A673 (cell line): Measurements from ENCODE around the gene CARD6. TPM values are rescaled to one million over a fixed set of nuclear protein-coding genes. Genes with fewer than 3 reads are reported as not detected.
"Not testable (repeated sequence)": the region's sequence is repeated elsewhere in the genome, so short reads cannot be mapped to it uniquely, and the experiment has no call there.

Experiments
- BruUV-seq: library from RNA; stranded (reverse); fragments of 400-500 nt; replicated peaks from 2 replicates; lab custom pipeline; 2021; lab: Mats Ljungman, UMichigan
- CTCF ChIA-PET: fragments of 300-600 bp; sonication (Branson Sonifier 250); formaldehyde crosslinking; loops from one replicate; lab custom pipeline; 2022; ENCODE audit warnings: antibody characterized with exemption; lab: Charles Lee
- POLR2A ChIA-PET: fragments of 300-600 bp; sonication (Branson Sonifier 250); formaldehyde crosslinking; loops from one replicate; lab custom pipeline; 2022; ENCODE audit warnings: antibody characterized with exemption; ENCODE audit not compliant: low non-redundant PET; lab: Charles Lee
- DNase-seq: peaks from one replicate; pipeline ENCODE4 v3.0.0-alpha.2; 2015; ENCODE audit warnings: low spot score
- H3K27ac ChIP-seq: fragments of 200-600 bp; sonication (generic); 2 replicates; pipeline ENCODE4 v1.5.1; 2016; ENCODE audit warnings: mixed run types, low read depth, mild to moderate bottlenecking, mixed read lengths, antibody characterized with exemption, low read length; ENCODE audit not compliant: poor library complexity, severe bottlenecking
- H3K27me3 ChIP-seq: fragments of 200-600 bp; sonication (generic); replicated peaks from 2 replicates; pipeline ENCODE4 v1.6.1; 2017; ENCODE audit warnings: mixed run types, low read depth, mild to moderate bottlenecking, mixed read lengths, antibody characterized with exemption, low read length; ENCODE audit not compliant: insufficient read depth, poor library complexity
- H3K36me3 ChIP-seq: fragments of 200-600 bp; sonication (generic); 2 replicates; pipeline ENCODE4 v1.6.1; 2016; ENCODE audit warnings: mixed run types, mild to moderate bottlenecking, mixed read lengths, antibody characterized with exemption, low read length; ENCODE audit not compliant: insufficient read depth, poor library complexity, severe bottlenecking
- H3K4me1 ChIP-seq: fragments of 200-600 bp; sonication (generic); 2 replicates; pipeline ENCODE4 v1.6.1; 2017; ENCODE audit warnings: mixed run types, mild to moderate bottlenecking, mixed read lengths, antibody characterized with exemption, low read length; ENCODE audit not compliant: insufficient read depth, poor library complexity, severe bottlenecking
- H3K4me3 ChIP-seq: fragments of 200-600 bp; sonication (generic); 2 replicates; pipeline ENCODE4 v1.5.1; 2016; ENCODE audit warnings: low read depth, mixed run types, mild to moderate bottlenecking, mixed read lengths, low read length; ENCODE audit not compliant: poor library complexity, severe bottlenecking
- H3K9me3 ChIP-seq: fragments of 200-600 bp; sonication (generic); 2 replicates; pipeline ENCODE4 v1.6.1; 2016; ENCODE audit warnings: mixed run types, low read depth, mild to moderate bottlenecking, mixed read lengths, antibody characterized with exemption, low read length; ENCODE audit not compliant: poor library complexity, severe bottlenecking
- CTCF ChIP-seq: fragments of 300-800, 200-600 bp; sonication (generic); conservative IDR thresholded peaks from 2 replicates; pipeline ENCODE4 v1.5.1; 2017; ENCODE audit warnings: low read depth, mild to moderate bottlenecking, antibody characterized with exemption, low read length, moderate library complexity, mixed read lengths
- EZH2 ChIP-seq: fragments of 200-600 bp; sonication (generic); IDR thresholded peaks from 2 replicates; pipeline ENCODE4 v1.6.1; 2017; ENCODE audit warnings: borderline replicate concordance, low read depth, mild to moderate bottlenecking, mixed read lengths, antibody characterized with exemption, low read length; ENCODE audit not compliant: poor library complexity, severe bottlenecking
- intact Hi-C: fragments of 100-400 bp; cut with micrococcal nuclease; formaldehyde crosslinking; loops from one replicate; pipeline ENCODE4 v1.10.0; 2022; ENCODE audit not compliant: unreplicated experiment
- total RNA-seq: library from RNA; stranded (reverse); gene quantifications from 2 replicates; pipeline ENCODE4 v1.2.3, GENCODE V29; 2021

The CARD6 gene
- total RNA-seq, 1 experiment from 2014 or later, result 8.9 TPM

DNA sequence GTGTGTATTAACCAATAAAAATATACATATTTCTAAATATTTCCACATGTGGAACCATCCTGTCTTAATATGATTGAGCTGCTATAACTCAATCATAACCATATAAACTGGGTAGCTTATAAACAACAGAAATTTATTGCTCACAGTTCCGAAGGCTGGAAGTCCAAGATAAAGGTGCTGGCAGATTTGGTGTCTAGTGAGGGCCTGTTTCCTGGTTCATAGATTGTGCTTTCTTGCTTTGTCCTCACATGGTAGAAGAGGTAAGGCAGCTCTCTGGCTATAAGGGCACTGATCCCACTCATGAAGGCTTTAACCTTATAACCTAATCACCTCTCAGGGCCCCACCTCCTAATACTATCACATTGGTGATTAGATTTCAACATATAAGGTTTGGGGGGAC is 29.0 kb upstream of the CARD6 start:
- ChIA-PET POLR2A (no interaction called here), CTCF (no interaction called here)
- Histone ChIP-seq H3K36me3 (no peaks in the 10 kb centered on the region), H3K4me1 (no peaks in the 10 kb centered on the region), H3K9me3 (no peaks in the 10 kb centered on the region), H3K27ac (no peak overlapping the region), H3K4me3 (no peak overlapping the region), H3K27me3 (no peaks in the 10 kb centered on the region)
- intact Hi-C loops, result no loop called here
- DNase-seq, result no peak
- no TSS peak for BruUV-seq
- TF ChIP-seq CTCF, result no peak
- no peak for TF ChIP-seq EZH2

- BruUV-seq, result no TSS peak
- POLR2A ChIA-PET, result no interaction called here
- intact Hi-C loops, result no loop called here
- Histone ChIP-seq H3K9me3 (no peaks in the 10 kb centered on the region), H3K4me1 (no peaks in the 10 kb centered on the region), H3K4me3 (no peak overlapping the region), H3K27ac (no peak overlapping the region), H3K36me3 (no peaks in the 10 kb centered on the region), H3K27me3 (no peaks in the 10 kb centered on the region)
- DNase-seq, result peak; percentile 76
- CTCF ChIA-PET, result interaction anchor here (0.8 kb wide), 1 partner anchor 15 kb away, joined by 3 read pairs; the partner anchor contains the start of gene PRKAA1
- TF ChIP-seq EZH2 (no peak), CTCF (no peak)
Measured at GRCh38 chr5:40813698-40814281, 27.4 kb upstream of the CARD6 start.

DNA sequence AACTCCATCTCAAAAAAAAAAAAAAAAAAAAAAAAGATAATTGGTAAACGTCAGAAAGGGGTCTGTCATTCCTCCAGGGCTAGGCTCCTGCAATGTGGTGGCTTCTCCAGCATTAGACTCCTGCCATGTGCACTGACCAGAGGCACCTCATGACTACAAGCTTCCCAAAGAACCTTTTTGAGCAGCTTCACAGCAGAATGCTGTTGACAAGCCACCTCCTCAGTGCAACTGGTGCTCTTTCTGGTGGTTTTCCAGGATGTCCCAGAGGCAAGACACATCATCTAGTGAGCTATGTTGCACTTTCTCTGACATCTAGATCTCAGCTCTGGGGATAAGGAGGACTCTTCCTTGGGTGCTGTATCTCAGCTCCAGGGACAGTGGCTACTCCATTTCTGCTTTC is 17.7 kb upstream of the CARD6 start:
- no peak for TF ChIP-seq EZH2
- TF ChIP-seq CTCF, result no peak
- ChIA-PET POLR2A (interaction anchor here (0.5 kb wide), 1 partner anchor 12 kb away, joined by 3 read pairs; no protein-coding TSS in a partner anchor), CTCF (no interaction called here)
- intact Hi-C loops, result no loop called here
- Histone ChIP-seq H3K27me3 (no peaks in the 10 kb centered on the region), H3K4me1 (no peaks in the 10 kb centered on the region), H3K36me3 (peaks cover 27% of the 10 kb centered on the region), H3K27ac (no peak overlapping the region), H3K9me3 (no peaks in the 10 kb centered on the region), H3K4me3 (no peak overlapping the region)
- DNase-seq, result no peak
- BruUV-seq, result no TSS peak

DNA sequence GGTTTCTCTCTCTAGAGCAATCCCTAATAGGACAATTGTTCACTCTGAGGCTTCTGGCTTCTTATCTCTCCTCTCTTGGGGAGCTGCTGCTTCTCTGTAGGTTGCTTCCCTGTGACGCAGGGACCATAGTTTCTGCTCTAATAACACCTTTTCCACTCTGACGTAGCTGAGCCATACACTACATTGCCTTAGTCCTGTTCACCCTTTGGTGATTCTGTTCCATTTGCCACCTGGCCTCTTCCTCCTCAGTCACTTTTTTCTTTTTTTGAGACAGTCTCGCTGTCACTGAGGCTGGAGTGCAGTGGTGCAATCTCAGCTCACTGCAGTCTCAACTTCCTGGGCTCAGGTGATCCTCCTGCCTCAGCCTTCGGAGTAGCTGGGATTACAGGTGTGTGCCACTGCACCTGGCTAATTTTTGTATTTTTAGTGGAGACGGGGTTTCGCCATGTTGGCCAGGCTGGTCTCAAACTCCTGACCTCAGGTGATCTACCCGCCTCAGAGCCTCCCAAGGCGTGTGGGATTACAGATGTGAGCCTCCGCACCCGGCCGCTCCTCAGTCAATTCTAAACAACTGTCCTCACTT is 15.6 kb upstream of the CARD6 start:
- H3K4me3 ChIP-seq, H3K27ac ChIP-seq, POLR2A ChIA-PET, intact Hi-C loops, BruUV-seq, DNase-seq, H3K27me3 ChIP-seq, H3K9me3 ChIP-seq, CTCF ChIA-PET, H3K4me1 ChIP-seq: not testable (repeated sequence)
- H3K36me3 ChIP-seq, result peaks cover 48% of the 10 kb centered on the region
